Hippocampal formation (tissue), 2 donors: Measurements from ENCODE around the gene SLC38A3.

Experiments
- DNase-seq, 2 donors: peaks; one replicate each; lab custom pipeline; 2025; lab: John Stamatoyannopoulos, UW

Gene SLC38A3

GRCh38 chr3:50204804-50205412 lies at the start of gene SLC38A3:
Gene SLC38A3 (plus strand): TSS chr3:50205271. CDS start chr3:50214200, 8,929 bp downstream.
- peak in 1 of 2 donors; percentile 46 for DNase-seq

GRCh38 chr3:50155491-50155878 lies 49.6 kb upstream of the SLC38A3 start:
- DNase-seq = no peak

- DNase-seq = no peak
These were observed 49.2 kb upstream of the SLC38A3 start for GRCh38 chr3:50155891-50156290.

DNA sequence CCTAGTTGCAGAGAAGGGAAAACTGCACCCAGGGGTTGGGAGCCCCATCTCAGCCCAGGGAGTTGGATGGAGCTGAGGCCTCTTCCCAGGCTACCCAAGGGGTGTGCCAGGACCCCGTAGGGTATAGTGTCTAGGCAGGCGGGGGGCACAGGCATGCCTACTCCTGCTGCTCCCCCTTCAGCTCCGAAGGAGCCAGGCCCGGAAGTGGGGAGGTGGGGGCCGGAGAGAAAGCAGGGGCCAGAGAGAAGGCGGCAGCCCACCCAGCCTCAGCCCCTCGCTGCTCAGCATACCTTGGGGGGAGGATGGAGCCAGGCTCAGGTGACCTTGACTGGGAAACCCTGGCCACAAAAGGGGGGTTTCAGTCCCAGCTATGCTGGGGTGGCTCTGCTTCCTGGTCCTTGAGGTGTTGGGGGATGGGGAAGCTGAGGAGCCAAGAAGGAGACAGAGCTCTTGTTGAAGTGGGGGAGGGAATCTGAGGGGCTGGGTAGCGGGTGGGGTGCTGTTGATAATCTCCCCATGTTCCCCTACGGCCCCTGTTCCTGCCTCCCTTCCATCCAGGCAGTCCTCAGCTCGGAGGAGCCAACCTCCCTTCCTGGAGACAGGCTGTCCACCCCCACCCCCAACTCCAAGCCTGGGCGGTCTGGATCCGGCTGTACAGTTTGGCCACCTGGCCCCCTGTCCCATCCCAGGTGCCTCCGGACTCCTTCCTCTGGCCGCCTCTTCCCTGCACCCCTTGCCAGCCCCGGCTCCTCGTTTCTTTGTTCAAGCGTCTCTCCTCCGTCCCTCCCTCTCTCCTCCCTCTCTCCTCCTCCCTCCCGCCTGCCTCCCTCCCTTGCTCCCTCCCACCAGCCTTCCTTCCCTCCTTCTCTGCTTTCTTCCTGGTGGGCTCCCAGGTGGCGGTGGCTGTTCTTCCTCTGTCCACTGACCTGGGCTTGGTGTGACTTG lies 48.2 kb upstream of the SLC38A3 start:
- no peak for DNase-seq

DNA sequence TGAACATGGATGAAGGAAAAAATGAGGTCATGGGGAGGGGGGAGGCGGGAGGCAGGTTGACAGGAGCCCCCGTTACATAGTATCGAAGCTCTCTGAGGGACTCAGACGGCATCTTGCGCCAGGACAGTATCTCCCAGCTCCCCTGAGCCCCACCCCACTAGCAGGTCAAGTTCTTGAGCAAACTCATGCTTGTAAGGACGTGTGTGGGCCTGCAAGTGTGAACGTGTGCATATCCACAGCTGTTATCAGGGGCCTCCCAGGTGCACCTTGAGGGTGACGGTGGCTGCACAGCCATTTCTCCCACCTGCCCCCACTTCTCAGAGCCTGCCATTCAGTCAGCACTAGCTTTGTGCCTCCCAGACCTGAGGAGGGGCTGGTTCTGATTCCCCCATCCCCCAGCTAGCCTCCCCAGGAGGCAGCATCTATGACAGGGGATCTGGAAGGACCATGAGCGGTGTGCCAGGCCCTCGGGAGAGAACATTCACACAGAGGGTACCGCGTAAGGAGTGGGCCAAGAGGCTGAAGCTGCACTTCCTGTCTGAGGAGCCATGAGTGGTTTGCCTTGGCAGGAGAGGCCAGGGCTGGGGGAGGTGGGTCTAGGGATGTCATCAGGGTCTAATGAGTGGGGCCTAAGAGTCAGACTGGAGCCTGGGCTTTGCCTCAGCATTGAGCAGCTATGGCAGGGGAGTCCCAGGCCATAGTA lies 47.1 kb upstream of the SLC38A3 start:
- DNase-seq = no peak

DNA sequence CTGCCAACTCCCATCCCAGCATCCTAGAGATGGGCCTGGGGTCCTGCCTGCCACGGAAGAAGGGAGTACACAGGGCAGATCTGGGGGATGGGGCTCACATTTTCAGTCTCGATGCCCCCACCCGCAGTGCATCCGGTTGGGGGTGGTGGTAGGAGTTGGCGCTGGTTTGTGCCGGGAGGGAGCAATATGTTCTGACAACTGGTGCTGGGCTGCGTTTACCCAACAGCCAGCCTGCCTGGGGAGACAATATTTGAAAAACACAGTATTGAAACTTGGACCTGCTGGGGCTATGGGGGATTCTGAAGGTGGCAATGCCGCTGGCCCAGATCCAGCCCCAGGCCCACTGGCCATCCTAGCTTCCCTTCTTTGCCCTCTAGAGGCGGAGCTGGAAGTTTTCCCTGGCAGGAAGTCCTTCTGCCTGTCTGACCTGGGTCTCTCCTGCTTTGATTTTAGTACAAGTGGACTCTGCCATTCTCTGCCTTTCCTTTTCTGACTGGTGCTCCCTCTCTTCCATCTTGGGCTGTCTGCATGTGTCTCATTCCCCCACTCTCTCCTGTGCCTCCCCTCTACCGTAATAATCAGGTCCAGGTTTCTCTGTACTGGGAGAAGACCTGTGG lies 46.4 kb upstream of the SLC38A3 start:
- no peak for DNase-seq

- no peak for DNase-seq
These were observed 44.5 kb upstream of the SLC38A3 start for GRCh38 chr3:50160561-50160983.

DNA sequence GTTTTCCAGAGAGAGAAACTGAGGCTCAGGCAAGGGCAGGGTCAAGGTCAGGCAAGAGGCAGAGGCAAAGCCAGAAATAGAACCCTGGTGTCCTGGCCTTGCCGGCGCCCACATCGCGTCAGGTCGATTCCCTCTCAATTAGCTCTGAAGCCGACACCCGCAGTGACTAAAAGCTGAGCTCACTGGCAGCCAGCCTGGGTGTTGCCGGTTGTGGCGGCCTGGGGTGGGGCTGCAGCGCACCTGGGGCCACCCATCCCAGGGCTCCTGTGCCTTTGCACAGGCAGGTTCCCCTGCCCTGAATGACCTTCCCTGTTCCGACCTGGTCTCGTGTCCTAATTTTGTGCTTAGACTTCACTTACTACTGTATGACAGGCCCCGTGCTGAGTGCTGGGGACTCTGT lies 43.8 kb upstream of the SLC38A3 start:
- DNase-seq = no peak

DNA sequence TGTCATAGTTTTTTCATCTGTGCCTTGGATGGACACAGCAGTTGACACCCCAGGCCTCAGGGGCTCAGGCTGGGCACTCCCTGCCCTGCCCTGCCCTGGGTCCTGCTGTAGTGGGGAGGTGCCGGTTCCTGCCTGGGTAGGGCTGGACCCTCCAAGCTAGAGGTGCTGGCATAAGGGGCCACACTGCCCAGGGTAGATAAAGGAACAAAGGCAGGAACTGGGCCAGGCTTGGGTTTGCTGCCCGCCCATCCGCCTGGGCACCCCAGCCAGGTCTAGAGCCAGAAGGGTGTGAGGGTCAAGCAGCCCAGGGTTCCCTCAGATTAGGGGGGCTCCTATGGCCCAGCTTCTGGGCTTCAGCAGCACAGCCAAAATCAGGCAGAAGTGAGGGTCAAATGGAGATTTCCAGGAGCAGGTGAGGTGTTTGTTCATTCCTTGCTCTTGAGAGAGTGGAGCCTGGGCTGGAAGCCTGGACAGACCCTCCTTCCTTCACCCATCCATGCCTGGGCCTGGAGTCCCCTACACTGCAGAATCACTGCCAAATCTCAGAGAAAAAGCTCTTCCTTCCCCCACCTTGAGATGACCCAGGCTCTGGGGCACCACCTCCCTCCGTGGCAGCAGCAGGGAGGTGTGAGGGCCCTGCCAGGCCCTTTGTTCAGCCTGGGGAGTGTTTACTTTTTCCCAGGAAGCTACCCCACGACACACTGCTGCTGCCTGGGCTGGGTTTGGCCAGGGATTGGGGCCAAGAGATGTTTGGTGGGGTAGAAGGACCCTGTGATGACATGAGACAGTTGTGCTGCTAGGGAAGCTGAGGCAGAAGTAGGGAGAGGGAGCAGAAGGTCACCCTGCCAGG lies 42.8 kb upstream of the SLC38A3 start:
- DNase-seq = no peak

DNA sequence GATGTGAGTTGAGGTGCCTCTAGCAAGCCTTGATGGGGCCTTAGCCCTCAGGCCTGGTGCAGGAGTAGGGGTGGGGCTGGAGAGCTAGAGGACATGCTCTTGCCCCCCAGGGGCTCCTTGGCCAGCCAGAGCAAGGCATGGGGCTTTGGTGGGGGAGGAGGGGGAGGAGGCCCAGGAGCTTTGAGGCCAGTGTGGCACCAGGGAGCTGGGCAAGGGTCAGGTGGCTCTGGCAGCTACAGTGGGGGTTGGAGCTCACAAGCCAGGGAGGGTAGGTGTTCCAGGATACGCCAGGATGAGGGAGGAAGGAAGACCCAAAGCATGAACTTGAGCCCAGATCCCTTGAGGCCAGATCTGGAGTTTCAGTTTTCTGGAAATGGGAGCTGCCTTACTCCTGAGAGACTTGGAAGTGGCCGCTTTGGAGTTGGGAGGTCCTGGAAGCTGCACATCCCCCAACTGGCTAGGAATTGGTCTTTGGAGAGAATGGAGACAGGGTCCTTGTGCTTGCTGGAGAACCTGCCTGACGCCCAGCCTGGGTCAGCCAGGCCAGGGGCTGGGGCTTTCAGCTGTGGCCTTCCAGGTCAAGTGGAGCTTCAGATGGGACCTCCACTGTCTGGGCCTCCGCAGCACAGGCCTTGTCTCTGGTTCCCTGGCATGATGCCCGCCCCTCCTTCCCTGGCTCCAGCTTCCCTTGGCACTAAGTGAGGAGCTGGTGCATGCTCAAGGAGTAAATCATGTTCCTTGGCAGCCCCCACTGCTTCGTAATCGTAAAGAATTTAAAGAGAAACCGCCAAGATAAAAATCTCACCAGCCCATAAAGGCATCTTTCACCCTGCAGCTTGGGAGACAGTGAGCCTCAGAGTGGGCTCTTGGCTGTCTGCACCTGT lies 41.3 kb upstream of the SLC38A3 start:
- peak; percentile 11 to 14 for DNase-seq

- no peak for DNase-seq
These were observed 40.6 kb upstream of the SLC38A3 start for GRCh38 chr3:50164481-50164880.

DNA sequence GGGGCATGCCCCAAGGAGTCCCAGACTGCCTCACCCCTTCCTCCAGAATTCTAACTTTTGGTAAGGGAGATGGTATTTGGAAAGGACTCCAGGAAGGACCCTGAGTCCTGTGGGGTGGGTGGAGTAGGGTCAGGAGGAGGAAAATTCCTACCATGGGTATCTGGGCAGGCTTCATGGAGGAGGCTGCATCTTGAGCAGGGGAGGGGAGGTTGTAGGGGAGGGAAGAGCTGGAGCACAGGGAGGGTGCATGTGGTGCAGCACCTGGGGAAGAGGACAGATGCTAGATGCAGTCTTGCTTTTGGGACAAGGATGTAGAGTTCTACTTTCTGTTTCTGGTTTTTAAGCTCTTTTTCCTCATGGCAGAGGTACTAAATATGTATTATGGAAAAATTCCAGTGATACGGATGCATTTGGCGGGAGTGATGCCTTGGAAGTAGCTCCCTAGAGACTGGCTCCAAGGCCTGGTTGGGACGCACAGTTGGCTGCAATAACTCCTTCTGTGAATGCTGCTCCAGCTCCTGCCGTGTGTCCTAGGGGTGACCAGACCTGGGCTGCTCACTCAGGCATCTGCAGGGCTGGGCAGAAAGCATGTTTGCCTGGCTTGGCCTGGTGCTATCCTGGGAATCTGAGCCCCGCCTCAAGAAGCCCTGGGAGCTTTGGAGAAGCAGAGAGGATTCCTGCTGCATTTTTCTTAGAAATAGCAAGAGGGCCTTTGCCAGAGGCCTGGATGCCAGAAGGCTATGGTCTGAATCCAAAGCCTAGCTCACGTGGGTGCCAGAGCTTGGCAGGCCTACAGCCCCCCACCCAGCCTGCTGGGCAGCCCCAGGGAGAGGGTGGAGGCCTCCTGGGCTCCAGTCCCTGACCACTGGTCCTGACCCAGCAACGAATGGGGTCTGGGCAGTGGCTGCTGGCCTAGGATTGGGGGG lies 39.8 kb upstream of the SLC38A3 start:
- peak in 1 of 2 donors; percentile 27 for DNase-seq

GRCh38 chr3:50165910-50166538 lies 39.0 kb upstream of the SLC38A3 start:
- DNase-seq = peak in 1 of 2 donors; percentile 8

DNA sequence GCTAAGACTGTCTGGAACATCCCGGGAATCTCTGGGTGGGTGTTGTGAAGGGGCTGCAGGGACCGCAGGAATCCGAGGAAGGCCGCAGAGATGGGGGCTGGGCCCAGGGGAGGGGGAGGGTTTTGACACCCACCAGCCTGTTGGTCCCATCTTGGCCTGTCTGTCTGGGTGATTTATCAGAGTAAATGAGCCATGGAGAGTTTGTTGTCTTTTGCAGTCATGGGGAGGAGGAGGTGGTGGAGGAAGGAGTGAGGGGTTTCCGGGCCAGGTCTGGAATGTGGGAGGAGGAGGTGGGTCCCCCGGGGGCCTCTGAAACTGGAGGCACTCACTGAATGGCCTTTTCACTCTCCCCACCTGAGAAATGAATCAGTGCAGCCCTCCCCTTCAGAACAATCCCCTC lies 38.5 kb upstream of the SLC38A3 start:
- DNase-seq = no peak

GRCh38 chr3:50167069-50167840 lies 37.8 kb upstream of the SLC38A3 start:
- no peak for DNase-seq

- no peak for DNase-seq
These were observed 37.2 kb upstream of the SLC38A3 start for GRCh38 chr3:50167841-50168209.

DNA sequence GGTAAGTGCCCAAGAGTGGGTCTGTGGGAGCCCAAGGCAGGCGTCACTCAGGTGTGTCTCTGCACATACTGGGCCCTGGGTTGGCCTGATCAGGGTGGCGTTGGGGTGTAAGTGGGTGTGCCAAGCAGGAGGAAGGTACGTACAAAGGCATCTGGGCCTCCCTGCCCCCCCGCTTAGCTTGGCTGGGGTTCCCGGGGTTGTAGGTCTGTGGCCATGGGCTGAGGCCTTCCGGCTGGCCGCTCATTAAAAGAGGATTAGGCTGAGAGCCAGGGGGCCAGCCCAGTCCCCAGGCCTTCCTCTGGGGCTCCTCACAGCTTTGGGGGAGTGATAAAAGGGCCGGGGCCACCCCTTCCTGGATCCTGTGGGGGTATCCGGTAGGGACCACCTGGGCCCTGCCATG lies 36.7 kb upstream of the SLC38A3 start:
- no peak for DNase-seq

GRCh38 chr3:50168791-50169190 lies 36.3 kb upstream of the SLC38A3 start:
- DNase-seq = no peak
